Measurements from ENCODE around the gene OGFR.

The OGFR gene

GRCh38 chr20:62787866-62788265 is 16.8 kb upstream of the OGFR start:
- H3K9ac ChIP-seq (ENCODE audit: low read length) = no peak overlapping the region
- DNase-seq (ENCODE audit: low read depth) = no peak
- no peaks in the 10 kb centered on the region for H3K36me3 ChIP-seq (ENCODE audit: control insufficient read depth, insufficient read depth, low read length, severe bottlenecking)
- H3K4me1 ChIP-seq (ENCODE audit: control insufficient read depth, insufficient read depth, low read length) = no peaks in the 10 kb centered on the region
- H3K4me3 ChIP-seq (ENCODE audit: low read length) = no peak overlapping the region
- peaks cover 22% of the 10 kb centered on the region for H3K27me3 ChIP-seq (replicated peaks; ENCODE audit: control insufficient read depth, insufficient read depth, low read length)
- H3K9me3 ChIP-seq (ENCODE audit: control insufficient read depth, low read length) = no peaks in the 10 kb centered on the region

- Histone ChIP-seq H3K36me3 (ENCODE audit: control insufficient read depth, insufficient read depth, low read length, severe bottlenecking) (no peaks in the 10 kb centered on the region), H3K9me3 (ENCODE audit: control insufficient read depth, low read length) (no peaks in the 10 kb centered on the region), H3K27me3 (replicated peaks; ENCODE audit: control insufficient read depth, insufficient read depth, low read length) (peaks cover 18% of the 10 kb centered on the region), H3K4me1 (ENCODE audit: control insufficient read depth, insufficient read depth, low read length) (peaks cover under 1% of the 10 kb centered on the region), H3K9ac (ENCODE audit: low read length) (no peak overlapping the region), H3K4me3 (ENCODE audit: low read length) (no peak overlapping the region)
- DNase-seq (ENCODE audit: low read depth) = no peak
Observed at GRCh38 chr20:62788607-62789006, 16.0 kb upstream of the OGFR start.

- Histone ChIP-seq H3K9me3 (ENCODE audit: control insufficient read depth, low read length) (no peaks in the 10 kb centered on the region), H3K4me3 (ENCODE audit: low read length) (no peak overlapping the region), H3K4me1 (ENCODE audit: control insufficient read depth, insufficient read depth, low read length) (peaks cover 4% of the 10 kb centered on the region), H3K36me3 (ENCODE audit: control insufficient read depth, insufficient read depth, low read length, severe bottlenecking) (no peaks in the 10 kb centered on the region), H3K9ac (ENCODE audit: low read length) (no peak overlapping the region), H3K27me3 (replicated peaks; ENCODE audit: control insufficient read depth, insufficient read depth, low read length) (peaks cover 18% of the 10 kb centered on the region)
- DNase-seq (ENCODE audit: low read depth) = no peak
Observed at GRCh38 chr20:62790075-62790474, 14.6 kb upstream of the OGFR start.

GRCh38 chr20:62791301-62792181 is 13.1 kb upstream of the OGFR start:
- no peaks in the 10 kb centered on the region for H3K36me3 ChIP-seq (ENCODE audit: control insufficient read depth, insufficient read depth, low read length, severe bottlenecking)
- H3K27me3 ChIP-seq (replicated peaks; ENCODE audit: control insufficient read depth, insufficient read depth, low read length) = peaks cover 11% of the 10 kb centered on the region
- H3K9me3 ChIP-seq (ENCODE audit: control insufficient read depth, low read length) = no peaks in the 10 kb centered on the region
- H3K9ac ChIP-seq (ENCODE audit: low read length) = no peak overlapping the region
- H3K4me3 ChIP-seq (ENCODE audit: low read length) = no peak overlapping the region
- peak; percentile 95 for DNase-seq (ENCODE audit: low read depth)
- H3K4me1 ChIP-seq (ENCODE audit: control insufficient read depth, insufficient read depth, low read length) = peaks cover 7% of the 10 kb centered on the region

- H3K4me1 ChIP-seq (ENCODE audit: control insufficient read depth, insufficient read depth, low read length) = peaks cover 11% of the 10 kb centered on the region
- no peaks in the 10 kb centered on the region for H3K36me3 ChIP-seq (ENCODE audit: control insufficient read depth, insufficient read depth, low read length, severe bottlenecking)
- peaks cover 11% of the 10 kb centered on the region for H3K27me3 ChIP-seq (replicated peaks; ENCODE audit: control insufficient read depth, insufficient read depth, low read length)
- DNase-seq (ENCODE audit: low read depth) = peak; percentile 55
- no peak overlapping the region for H3K4me3 ChIP-seq (ENCODE audit: low read length)
- H3K9me3 ChIP-seq (ENCODE audit: control insufficient read depth, low read length) = no peaks in the 10 kb centered on the region
- no peak overlapping the region for H3K9ac ChIP-seq (ENCODE audit: low read length)
Observed at GRCh38 chr20:62792182-62792939, 12.3 kb upstream of the OGFR start.

- H3K9ac ChIP-seq (ENCODE audit: low read length) = no peak overlapping the region
- H3K4me1 ChIP-seq (ENCODE audit: control insufficient read depth, insufficient read depth, low read length) = peaks cover 19% of the 10 kb centered on the region
- DNase-seq (ENCODE audit: low read depth) = no peak
- H3K4me3 ChIP-seq (ENCODE audit: low read length) = no peak overlapping the region
- H3K27me3 ChIP-seq (replicated peaks; ENCODE audit: control insufficient read depth, insufficient read depth, low read length) = peaks cover 7% of the 10 kb centered on the region
- H3K36me3 ChIP-seq (ENCODE audit: control insufficient read depth, insufficient read depth, low read length, severe bottlenecking) = no peaks in the 10 kb centered on the region
- no peaks in the 10 kb centered on the region for H3K9me3 ChIP-seq (ENCODE audit: control insufficient read depth, low read length)
Observed at GRCh38 chr20:62792940-62793756, 11.5 kb upstream of the OGFR start.

- H3K4me3 ChIP-seq (ENCODE audit: low read length) = peak overlapping the region; percentile 75
- H3K27me3 ChIP-seq (replicated peaks; ENCODE audit: control insufficient read depth, insufficient read depth, low read length) = peaks cover 4% of the 10 kb centered on the region
- DNase-seq (ENCODE audit: low read depth) = no peak
- no peaks in the 10 kb centered on the region for H3K9me3 ChIP-seq (ENCODE audit: control insufficient read depth, low read length)
- H3K4me1 ChIP-seq (ENCODE audit: control insufficient read depth, insufficient read depth, low read length) = peaks cover 19% of the 10 kb centered on the region
- peaks cover 5% of the 10 kb centered on the region for H3K36me3 ChIP-seq (ENCODE audit: control insufficient read depth, insufficient read depth, low read length, severe bottlenecking)
- peak overlapping the region; percentile 75 for H3K9ac ChIP-seq (ENCODE audit: low read length)
Observed at GRCh38 chr20:62793757-62794006, 11.0 kb upstream of the OGFR start.

- Histone ChIP-seq H3K27me3 (replicated peaks; ENCODE audit: control insufficient read depth, insufficient read depth, low read length) (no peaks in the 10 kb centered on the region), H3K9ac (ENCODE audit: low read length) (peak overlapping the region; percentile 79), H3K36me3 (ENCODE audit: control insufficient read depth, insufficient read depth, low read length, severe bottlenecking) (peaks cover 9% of the 10 kb centered on the region), H3K9me3 (ENCODE audit: control insufficient read depth, low read length) (no peaks in the 10 kb centered on the region), H3K4me3 (ENCODE audit: low read length) (peak overlapping the region; percentile 86), H3K4me1 (ENCODE audit: control insufficient read depth, insufficient read depth, low read length) (peaks cover 19% of the 10 kb centered on the region)
- DNase-seq (ENCODE audit: low read depth) = peak; percentile 99
Observed at GRCh38 chr20:62794007-62794724, 10.5 kb upstream of the OGFR start.

- peak overlapping the region; percentile 79 for H3K9ac ChIP-seq (ENCODE audit: low read length)
- peak overlapping the region; percentile 86 for H3K4me3 ChIP-seq (ENCODE audit: low read length)
- H3K4me1 ChIP-seq (ENCODE audit: control insufficient read depth, insufficient read depth, low read length) = peaks cover 19% of the 10 kb centered on the region
- H3K36me3 ChIP-seq (ENCODE audit: control insufficient read depth, insufficient read depth, low read length, severe bottlenecking) = peaks cover 20% of the 10 kb centered on the region
- H3K27me3 ChIP-seq (replicated peaks; ENCODE audit: control insufficient read depth, insufficient read depth, low read length) = no peaks in the 10 kb centered on the region
- DNase-seq (ENCODE audit: low read depth) = peak; percentile 79
- H3K9me3 ChIP-seq (ENCODE audit: control insufficient read depth, low read length) = no peaks in the 10 kb centered on the region
Observed at GRCh38 chr20:62795023-62795761, 9.4 kb upstream of the OGFR start.

GRCh38 chr20:62796699-62797491 is 7.7 kb upstream of the OGFR start:
- peak; percentile 6 for DNase-seq (ENCODE audit: low read depth)
- peaks cover 19% of the 10 kb centered on the region for H3K4me1 ChIP-seq (ENCODE audit: control insufficient read depth, insufficient read depth, low read length)
- peaks cover 32% of the 10 kb centered on the region for H3K36me3 ChIP-seq (ENCODE audit: control insufficient read depth, insufficient read depth, low read length, severe bottlenecking)
- peak overlapping the region; percentile 85 for H3K9ac ChIP-seq (ENCODE audit: low read length)
- peak overlapping the region; percentile 86 for H3K4me3 ChIP-seq (ENCODE audit: low read length)
- H3K27me3 ChIP-seq (replicated peaks; ENCODE audit: control insufficient read depth, insufficient read depth, low read length) = no peaks in the 10 kb centered on the region
- H3K9me3 ChIP-seq (ENCODE audit: control insufficient read depth, low read length) = no peaks in the 10 kb centered on the region
